Subcutaneous adipose tissue (tissue), 4 donors: Measurements from ENCODE around the gene ZNF804A. TPM values are rescaled to one million over a fixed set of nuclear protein-coding genes. Genes with fewer than 3 reads are reported as not detected.

Source experiments
- CTCF ChIP-seq: fragments of 450-650 bp; IDR thresholded peaks from one replicate; pipeline ENCODE4 v1.5.1; 2016; ENCODE audit warnings: low read depth, mild to moderate bottlenecking, control low read depth, antibody characterized with exemption, moderate library complexity
- total RNA-seq, 4 donors: library from RNA; depleted of rRNA; stranded (reverse); fragments of >200 nt; gene quantifications; one replicate each; pipeline ENCODE4 v1.1.0, GENCODE V29; 2016

ZNF804A gene
- total RNA-seq, 4 donors from 2014 or later, result 0.16 to 1.2 (median 0.30) TPM

GRCh38 chr2:184814421-184814820, 216.1 kb downstream of the ZNF804A start:
- no peak for TF ChIP-seq CTCF

- TF ChIP-seq CTCF, result no peak
Observed at GRCh38 chr2:184815824-184816223, 217.5 kb downstream of the ZNF804A start.

- TF ChIP-seq CTCF, result no peak
Observed at GRCh38 chr2:184824597-184824996, 226.3 kb downstream of the ZNF804A start.

- no peak for TF ChIP-seq CTCF
Observed at GRCh38 chr2:184830531-184830930, 232.2 kb downstream of the ZNF804A start.

- TF ChIP-seq CTCF, result no peak
Observed at GRCh38 chr2:184834699-184835397, 236.5 kb downstream of the ZNF804A start.

- TF ChIP-seq CTCF, result no peak
Observed at GRCh38 chr2:184835398-184835715, 237.0 kb downstream of the ZNF804A start.

GRCh38 chr2:184847331-184847730, 249.0 kb downstream of the ZNF804A start:
- TF ChIP-seq CTCF, result no peak
